ENCODE results near the gene C11orf54. TPM values are rescaled to one million over a fixed set of nuclear protein-coding genes. Genes with fewer than 3 reads are reported as not detected.
A peak's percentile ranks its signal among the peaks of the same experiment; 100 is the strongest.

C11orf54 gene
- total RNA-seq, 1 donor from 2014 or later, result 19.7 TPM

- H3K4me3 ChIP-seq (ENCODE audit: low read depth, low read length), result no peak overlapping the region
- no peak for FAIRE-seq
- no peaks in the 10 kb centered on the region for H3K27me3 ChIP-seq (ENCODE audit: control insufficient read depth, insufficient read depth, low read length)
- no peak for DNase-seq (ENCODE audit: low read depth)
- no peak for TF ChIP-seq CTCF (IDR thresholded peaks at IDR 0.05; ENCODE audit: insufficient read depth, low read length, severe bottlenecking)
- H3K36me3 ChIP-seq (ENCODE audit: control insufficient read depth, insufficient read depth, low read length), result peaks cover 6% of the 10 kb centered on the region
Observed at GRCh38 chr11:93719310-93719709, 22.2 kb upstream of the C11orf54 start.

- Histone ChIP-seq H3K36me3 (ENCODE audit: control insufficient read depth, insufficient read depth, low read length) (peaks cover 2% of the 10 kb centered on the region), H3K27me3 (ENCODE audit: control insufficient read depth, insufficient read depth, low read length) (no peaks in the 10 kb centered on the region), H3K4me3 (ENCODE audit: low read depth, low read length) (no peak overlapping the region)
- TF ChIP-seq CTCF (IDR thresholded peaks at IDR 0.05; ENCODE audit: insufficient read depth, low read length, severe bottlenecking), result no peak
- DNase-seq (ENCODE audit: low read depth) (no peak), FAIRE-seq (no peak)
Observed at GRCh38 chr11:93720522-93720921, 20.9 kb upstream of the C11orf54 start.

GRCh38 chr11:93724089-93724488 lies 17.4 kb upstream of the C11orf54 start:
- Histone ChIP-seq H3K27me3 (ENCODE audit: control insufficient read depth, insufficient read depth, low read length) (no peaks in the 10 kb centered on the region), H3K36me3 (ENCODE audit: control insufficient read depth, insufficient read depth, low read length) (no peaks in the 10 kb centered on the region), H3K4me3 (ENCODE audit: low read depth, low read length) (no peak overlapping the region)
- TF ChIP-seq CTCF (IDR thresholded peaks at IDR 0.05; ENCODE audit: insufficient read depth, low read length, severe bottlenecking), result no peak
- DNase-seq (ENCODE audit: low read depth) (no peak), FAIRE-seq (no peak)

- FAIRE-seq (no peak), DNase-seq (ENCODE audit: low read depth) (peak; percentile 9)
- TF ChIP-seq CTCF (IDR thresholded peaks at IDR 0.05; ENCODE audit: insufficient read depth, low read length, severe bottlenecking), result no peak
- H3K36me3 ChIP-seq (ENCODE audit: control insufficient read depth, insufficient read depth, low read length), result peaks cover 5% of the 10 kb centered on the region
- H3K27me3 ChIP-seq (ENCODE audit: control insufficient read depth, insufficient read depth, low read length), result no peaks in the 10 kb centered on the region
- H3K4me3 ChIP-seq (ENCODE audit: low read depth, low read length), result no peak overlapping the region
Observed at GRCh38 chr11:93727985-93728791, 13.3 kb upstream of the C11orf54 start.

- H3K27me3 ChIP-seq (ENCODE audit: control insufficient read depth, insufficient read depth, low read length), result no peaks in the 10 kb centered on the region
- no peak overlapping the region for H3K4me3 ChIP-seq (ENCODE audit: low read depth, low read length)
- TF ChIP-seq CTCF (IDR thresholded peaks at IDR 0.05; ENCODE audit: insufficient read depth, low read length, severe bottlenecking), result no peak
- FAIRE-seq (no peak), DNase-seq (ENCODE audit: low read depth) (no peak)
- H3K36me3 ChIP-seq (ENCODE audit: control insufficient read depth, insufficient read depth, low read length), result peaks cover 8% of the 10 kb centered on the region
Observed at GRCh38 chr11:93728792-93729128, 12.7 kb upstream of the C11orf54 start.

- no peak for FAIRE-seq
- no peak for TF ChIP-seq CTCF (IDR thresholded peaks at IDR 0.05; ENCODE audit: insufficient read depth, low read length, severe bottlenecking)
- no peak overlapping the region for H3K4me3 ChIP-seq (ENCODE audit: low read depth, low read length)
- no peak for DNase-seq (ENCODE audit: low read depth)
- no peaks in the 10 kb centered on the region for H3K27me3 ChIP-seq (ENCODE audit: control insufficient read depth, insufficient read depth, low read length)
- H3K36me3 ChIP-seq (ENCODE audit: control insufficient read depth, insufficient read depth, low read length), result peaks cover 8% of the 10 kb centered on the region
Observed at GRCh38 chr11:93729129-93729616, 12.3 kb upstream of the C11orf54 start.
